OCI-LY3 (cell line): ENCODE measurements around the gene OLA1.

ENCODE experiments used
- CTCF ChIP-seq: fragments of 200-600, 300-600 bp; sonication (generic); IDR thresholded peaks from 2 replicates; pipeline ENCODE4 v1.5.1; 2014; ENCODE audit warnings: antibody characterized with exemption, low read length, low read depth
- EZH2phosphoT487 ChIP-seq: fragments of 200-600 bp; shearing (Covaris generic); IDR thresholded peaks from 2 replicates; pipeline ENCODE4 v1.6.1; 2018; ENCODE audit warnings: antibody characterized with exemption, mixed run types, low read depth

GRCh38 chr2:174058456-174058855, 189.9 kb downstream of the OLA1 start:
- TF ChIP-seq CTCF: no peak
- TF ChIP-seq EZH2phosphoT487: no peak
